SJSA1 (cell line): ENCODE data around the gene ACAD8. TPM values are rescaled to one million over a fixed set of nuclear protein-coding genes. Genes with fewer than 3 reads are reported as not detected.

Experiments
- DNase-seq, 2 experiments: peaks; one replicate each; pipeline ENCODE4 v3.0.0-alpha.2; 2015 to 2020; ENCODE audit warnings: low spot score in 2 of 2, low read depth in 1 of 2
- H3K27ac ChIP-seq: fragments of 250-450 bp; sonication (Bioruptor Pico); 2 replicates; pipeline ENCODE4 v1.5.1; 2020; ENCODE audit warnings: mild to moderate bottlenecking, moderate library complexity
- H3K27me3 ChIP-seq: fragments of 250-450 bp; sonication (Bioruptor Pico); replicated peaks from 2 replicates; pipeline ENCODE4 v1.5.1; 2020; ENCODE audit warnings: mild to moderate bottlenecking, moderate library complexity
- H3K36me3 ChIP-seq: fragments of 250-450 bp; sonication (Bioruptor Pico); 2 replicates; pipeline ENCODE4 v1.5.1; 2020; ENCODE audit warnings: mild to moderate bottlenecking
- H3K4me1 ChIP-seq: fragments of 250-450 bp; sonication (Bioruptor Pico); replicated peaks from 2 replicates; pipeline ENCODE4 v1.6.1; 2021; ENCODE audit warnings: mild to moderate bottlenecking
- H3K4me3 ChIP-seq: fragments of 250-450 bp; sonication (Bioruptor Pico); 2 replicates; pipeline ENCODE4 v1.5.1; 2020; ENCODE audit warnings: mild to moderate bottlenecking
- H3K9me3 ChIP-seq: fragments of 250-450 bp; sonication (Bioruptor Pico); replicated peaks from 2 replicates; pipeline ENCODE4 v1.5.1; 2020; ENCODE audit warnings: mild to moderate bottlenecking
- total RNA-seq: library from RNA; depleted of rRNA; stranded (reverse); fragments of >200 nt; shearing (Covaris generic); gene quantifications from 2 replicates; pipeline ENCODE4 v1.2.3, GENCODE V29; 2014

Gene ACAD8
- total RNA-seq, 1 experiment from 2014 or later, result 7.9 TPM

GRCh38 chr11:134266841-134267251 is 13.5 kb downstream of the ACAD8 start:
- no peaks in the 10 kb centered on the region for H3K27me3 ChIP-seq
- no peak overlapping the region for H3K4me3 ChIP-seq
- H3K4me1 ChIP-seq, result peaks cover 18% of the 10 kb centered on the region
- no peaks in the 10 kb centered on the region for H3K36me3 ChIP-seq
- H3K27ac ChIP-seq, result peak overlapping the region; percentile 72
- no peaks in the 10 kb centered on the region for H3K9me3 ChIP-seq
- peak in 1 of 2 experiments; percentile 61 for DNase-seq

- DNase-seq, result no peak
- Histone ChIP-seq H3K4me1 (peaks cover 18% of the 10 kb centered on the region), H3K36me3 (no peaks in the 10 kb centered on the region), H3K27ac (peak overlapping the region; percentile 72), H3K4me3 (no peak overlapping the region), H3K27me3 (no peaks in the 10 kb centered on the region), H3K9me3 (no peaks in the 10 kb centered on the region)
Observed at GRCh38 chr11:134267461-134267860, 14.1 kb downstream of the ACAD8 start.

DNA sequence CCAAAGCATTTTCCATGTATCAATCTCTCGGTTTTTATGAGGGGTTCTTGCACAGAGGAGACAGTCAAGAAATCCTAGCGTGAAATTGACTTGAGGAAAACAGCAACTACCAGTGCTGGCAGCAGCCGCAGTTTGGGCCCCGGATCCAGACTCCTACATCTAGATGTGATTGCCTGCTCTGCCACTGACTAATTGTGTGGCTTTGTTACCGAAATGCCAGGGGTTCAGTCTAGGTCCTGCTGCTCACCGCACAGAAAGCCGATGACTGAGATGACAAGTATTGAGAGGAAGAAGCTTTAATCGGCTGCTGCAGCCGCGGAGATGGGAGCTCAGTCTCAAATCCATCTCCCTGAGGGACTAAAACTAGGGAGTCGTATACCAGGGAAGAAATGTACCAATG is 14.6 kb downstream of the ACAD8 start:
- no peak overlapping the region for H3K27ac ChIP-seq

DNA sequence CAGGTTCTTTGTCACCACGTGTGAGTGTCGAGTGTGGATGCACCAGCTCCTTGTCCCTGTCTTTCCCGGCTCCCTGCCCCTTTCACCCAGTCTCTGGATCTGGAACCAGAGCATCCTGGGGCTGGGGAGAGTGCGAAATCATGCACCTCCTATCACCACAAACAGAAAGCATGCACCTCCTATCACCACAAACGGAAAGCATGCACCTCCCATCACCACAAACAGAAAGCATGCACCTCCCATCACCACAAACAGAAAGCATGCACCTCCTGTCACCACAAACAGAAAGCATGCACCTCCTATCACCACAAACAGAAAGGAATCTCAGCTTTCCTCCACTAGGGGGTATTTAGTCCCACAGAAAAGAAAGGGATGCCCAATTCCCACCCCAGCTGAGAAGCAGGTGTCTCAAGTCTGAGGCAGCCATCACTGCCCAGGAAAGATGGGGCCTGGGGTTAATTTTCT is 16.9 kb downstream of the ACAD8 start:
- 0 out of 2 replicates have a peak, but pooled peaks cover 2% of the 10 kb centered on the region for H3K27me3 ChIP-seq
- no peaks in the 10 kb centered on the region for H3K9me3 ChIP-seq
- no peak for DNase-seq
- H3K4me3 ChIP-seq, result no peak overlapping the region
- no peaks in the 10 kb centered on the region for H3K36me3 ChIP-seq
- H3K4me1 ChIP-seq, result peaks cover 18% of the 10 kb centered on the region
- no peak overlapping the region for H3K27ac ChIP-seq

More for the DNA sequence above, 14.6 kb downstream of the ACAD8 start:
- DNase-seq, result no peak
- H3K27me3 ChIP-seq, result no peaks in the 10 kb centered on the region
- peaks cover 18% of the 10 kb centered on the region for H3K4me1 ChIP-seq
- H3K9me3 ChIP-seq, result no peaks in the 10 kb centered on the region
- no peak overlapping the region for H3K4me3 ChIP-seq
- no peaks in the 10 kb centered on the region for H3K36me3 ChIP-seq

DNA sequence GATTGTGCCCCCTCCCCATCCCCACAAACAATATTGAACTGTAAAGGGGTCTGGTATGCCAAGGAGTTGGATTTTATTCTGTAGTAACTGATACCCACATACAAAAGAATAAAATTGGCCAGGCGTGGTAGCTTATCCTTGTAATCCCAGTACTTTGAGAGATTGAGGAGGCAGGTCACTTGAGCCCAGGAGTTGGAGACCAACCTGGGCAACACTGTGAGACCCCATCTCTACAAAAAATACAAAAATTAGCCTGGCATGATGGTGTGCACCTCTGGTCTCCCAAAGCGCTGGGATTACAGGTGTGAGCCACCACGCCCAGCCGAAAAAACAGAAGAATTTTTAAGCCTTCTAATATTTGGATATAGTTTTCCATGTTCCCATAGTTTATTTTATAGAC is 18.6 kb downstream of the ACAD8 start:
- H3K27me3 ChIP-seq, result peaks cover 19% of the 10 kb centered on the region

GRCh38 chr11:134272381-134273316 is 19.3 kb downstream of the ACAD8 start:
- H3K4me3 ChIP-seq, result no peak overlapping the region
- no peaks in the 10 kb centered on the region for H3K36me3 ChIP-seq
- H3K9me3 ChIP-seq, result no peaks in the 10 kb centered on the region
- peaks cover 21% of the 10 kb centered on the region for H3K27me3 ChIP-seq
- H3K27ac ChIP-seq, result no peak overlapping the region
- DNase-seq, result no peak
- H3K4me1 ChIP-seq, result no peaks in the 10 kb centered on the region

More for the DNA sequence above, 18.6 kb downstream of the ACAD8 start:
- DNase-seq, result no peak
- Histone ChIP-seq H3K36me3 (no peaks in the 10 kb centered on the region), H3K4me1 (peaks cover 6% of the 10 kb centered on the region), H3K4me3 (no peak overlapping the region), H3K27ac (no peak overlapping the region), H3K9me3 (no peaks in the 10 kb centered on the region)

DNA sequence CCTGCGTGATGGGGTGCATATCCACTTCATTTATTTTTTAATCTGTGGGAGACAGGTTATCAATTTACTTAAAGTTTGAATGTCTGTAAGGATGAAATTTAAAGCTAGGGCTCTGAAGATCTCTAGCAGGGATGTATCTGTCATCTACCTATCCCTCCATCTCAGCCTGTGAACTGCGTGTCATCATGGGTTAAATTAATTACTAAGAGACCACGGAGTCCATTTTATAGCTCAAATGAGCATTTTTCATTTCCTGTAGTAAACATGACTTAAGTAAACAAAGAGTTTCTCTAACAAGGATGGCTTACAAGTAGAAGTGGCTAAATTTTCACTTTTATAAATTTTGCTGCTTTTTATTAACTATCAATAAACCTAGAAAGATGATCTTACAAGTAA is 19.9 kb downstream of the ACAD8 start:
- no peak overlapping the region for H3K4me3 ChIP-seq
- no peak for DNase-seq
- peaks cover 21% of the 10 kb centered on the region for H3K27me3 ChIP-seq
- no peak overlapping the region for H3K27ac ChIP-seq
- no peaks in the 10 kb centered on the region for H3K4me1 ChIP-seq
- H3K9me3 ChIP-seq, result no peaks in the 10 kb centered on the region
- no peaks in the 10 kb centered on the region for H3K36me3 ChIP-seq

- no peak overlapping the region for H3K27ac ChIP-seq
- H3K27me3 ChIP-seq, result peaks cover 27% of the 10 kb centered on the region
- no peaks in the 10 kb centered on the region for H3K4me1 ChIP-seq
- H3K4me3 ChIP-seq, result no peak overlapping the region
- no peaks in the 10 kb centered on the region for H3K36me3 ChIP-seq
- no peaks in the 10 kb centered on the region for H3K9me3 ChIP-seq
- DNase-seq, result no peak
Observed at GRCh38 chr11:134275188-134275533, 21.8 kb downstream of the ACAD8 start.

GRCh38 chr11:134275534-134276395 is 22.4 kb downstream of the ACAD8 start, which contains the start of gene GLB1L3:
GLB1L3 (plus strand) TSS chr11:134276379; CDS start chr11:134276741, 362 bp downstream.
- H3K4me3 ChIP-seq, result no peak within 1 kb of the TSS
- no peaks in the 10 kb centered on the region for H3K9me3 ChIP-seq
- no peak within 1 kb of the TSS for H3K27ac ChIP-seq
- H3K36me3 ChIP-seq, result no peaks in the 10 kb centered on the region
- DNase-seq, result no peak
- peaks cover 29% of the 10 kb centered on the region for H3K27me3 ChIP-seq
- H3K4me1 ChIP-seq, result no peaks in the 10 kb centered on the region

DNA sequence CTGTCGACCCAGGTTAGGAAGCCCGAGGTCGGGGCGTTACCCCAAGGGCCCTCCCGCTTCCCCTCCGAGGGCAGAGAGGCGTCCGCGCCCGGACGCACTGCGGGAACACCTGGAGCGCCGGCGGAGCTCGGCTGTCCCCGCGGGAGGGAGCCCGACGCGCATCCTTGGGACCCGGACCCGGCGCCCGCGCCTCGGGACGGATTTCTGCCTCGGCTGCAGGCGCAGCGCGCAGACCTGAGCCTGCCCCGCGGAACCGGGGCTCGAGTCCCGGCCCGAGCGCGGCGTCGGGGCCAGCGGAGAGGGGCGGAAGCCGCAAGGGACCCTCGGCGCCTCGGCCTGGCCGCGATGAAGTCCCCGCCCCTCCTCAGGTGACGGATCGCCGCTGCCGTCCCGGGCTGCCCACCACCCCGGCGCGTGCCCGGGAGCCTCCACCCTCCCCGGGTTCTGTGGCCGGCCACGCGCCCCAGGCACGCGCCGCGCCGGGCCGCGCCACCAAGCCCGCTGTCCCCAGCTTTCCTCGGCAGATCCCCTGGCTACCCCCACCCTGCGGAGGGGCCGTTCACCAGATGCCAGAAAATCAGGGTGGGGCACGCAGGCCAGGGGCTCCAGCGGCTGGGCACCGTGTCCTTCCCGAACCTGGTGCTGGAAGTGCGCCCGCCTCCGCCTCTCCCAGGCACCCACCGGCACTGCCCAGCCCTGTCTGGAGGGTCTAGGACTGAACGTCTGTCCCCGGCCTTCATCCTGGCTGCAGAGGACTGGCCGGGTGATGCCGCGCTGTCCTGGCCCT is 23.2 kb downstream of the ACAD8 start:
- no peak overlapping the region for H3K27ac ChIP-seq
- no peaks in the 10 kb centered on the region for H3K9me3 ChIP-seq
- no peak overlapping the region for H3K4me3 ChIP-seq
- peaks cover 29% of the 10 kb centered on the region for H3K27me3 ChIP-seq
- H3K4me1 ChIP-seq, result no peaks in the 10 kb centered on the region
- no peaks in the 10 kb centered on the region for H3K36me3 ChIP-seq
- DNase-seq, result no peak

- Histone ChIP-seq H3K27me3 (peaks cover 29% of the 10 kb centered on the region), H3K4me1 (no peaks in the 10 kb centered on the region), H3K27ac (no peak overlapping the region)
Observed at GRCh38 chr11:134277183-134278001, 24.0 kb downstream of the ACAD8 start.

GRCh38 chr11:134278356-134278755 is 25.0 kb downstream of the ACAD8 start:
- Histone ChIP-seq H3K4me1 (no peaks in the 10 kb centered on the region), H3K4me3 (no peak overlapping the region), H3K36me3 (no peaks in the 10 kb centered on the region), H3K27me3 (peaks cover 29% of the 10 kb centered on the region), H3K9me3 (no peaks in the 10 kb centered on the region), H3K27ac (no peak overlapping the region)
- no peak for DNase-seq

More at GRCh38 chr11:134277183-134278001, 24.0 kb downstream of the ACAD8 start:
- Histone ChIP-seq H3K4me3 (no peak overlapping the region), H3K9me3 (no peaks in the 10 kb centered on the region), H3K36me3 (no peaks in the 10 kb centered on the region)
- DNase-seq, result no peak
